ENCODE measurements around the gene PEX26.
"Not testable (repeated sequence)": the region's sequence is repeated elsewhere in the genome, so short reads cannot be mapped to it uniquely, and the experiment has no call there.

The PEX26 gene

DNA sequence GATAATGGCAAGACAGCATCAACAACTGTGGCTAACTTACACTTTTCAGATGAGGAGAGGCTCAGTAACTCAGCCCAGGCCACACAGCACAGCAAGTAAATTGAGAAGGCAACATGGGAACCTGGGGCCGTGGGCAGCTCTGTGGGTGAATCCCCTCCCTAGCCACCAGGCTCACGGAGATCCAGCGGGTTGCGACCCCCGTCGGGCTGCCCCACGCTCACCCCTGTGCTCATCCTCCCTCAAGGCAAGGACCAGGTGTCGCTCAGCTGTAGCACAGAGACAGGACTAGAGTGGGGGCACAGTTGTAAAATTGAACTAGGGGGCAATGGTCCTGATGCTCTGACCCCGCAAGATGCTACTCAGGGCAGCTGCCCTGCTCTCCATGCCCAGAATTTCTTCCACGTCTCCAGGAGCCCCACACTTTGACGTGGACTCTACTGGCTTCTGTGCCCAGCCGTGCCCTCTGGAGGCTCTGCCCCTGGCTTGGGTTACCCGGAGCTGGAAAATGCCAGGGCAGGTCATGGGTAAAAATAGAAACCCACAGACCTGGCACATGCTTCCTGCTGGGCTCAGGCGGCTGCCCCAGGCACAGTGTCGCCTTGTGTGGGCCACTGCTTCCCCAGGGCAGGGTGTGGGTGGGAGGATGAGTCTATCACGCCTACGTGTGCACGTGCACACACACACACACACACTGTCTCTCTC, 41.8 kb downstream of the PEX26 start:
- FAIRE-seq (no peak), DNase-seq (ENCODE audit: insufficient read length, low spot score) (no peak)
- TF ChIP-seq POLR2A (IDR thresholded peaks at IDR 0.05; ENCODE audit: low read depth, low read length) = no peak

DNA sequence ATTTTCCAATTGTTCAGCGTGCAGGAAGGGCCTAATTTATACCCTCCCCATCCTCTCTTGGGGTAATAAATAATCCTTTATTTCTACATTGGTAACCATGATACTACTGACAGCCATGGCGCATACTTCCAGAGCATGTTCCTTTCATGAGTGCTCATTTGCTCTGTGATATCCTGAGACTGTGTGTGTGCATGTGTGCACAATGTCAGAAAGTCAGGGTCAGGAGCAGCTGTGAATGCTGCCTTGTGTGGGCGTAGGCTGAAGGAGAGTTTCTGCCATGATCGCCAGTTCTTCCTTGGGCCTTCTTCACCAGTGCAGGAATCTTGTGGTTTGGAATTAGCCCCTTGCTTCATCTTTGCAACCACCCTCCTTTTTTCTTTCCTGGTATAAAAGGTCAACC, 43.1 kb downstream of the PEX26 start:
- TF ChIP-seq POLR2A (IDR thresholded peaks at IDR 0.05; ENCODE audit: low read depth, low read length) = no peak
- DNase-seq (ENCODE audit: insufficient read length, low spot score) (no peak), FAIRE-seq (no peak)

DNA sequence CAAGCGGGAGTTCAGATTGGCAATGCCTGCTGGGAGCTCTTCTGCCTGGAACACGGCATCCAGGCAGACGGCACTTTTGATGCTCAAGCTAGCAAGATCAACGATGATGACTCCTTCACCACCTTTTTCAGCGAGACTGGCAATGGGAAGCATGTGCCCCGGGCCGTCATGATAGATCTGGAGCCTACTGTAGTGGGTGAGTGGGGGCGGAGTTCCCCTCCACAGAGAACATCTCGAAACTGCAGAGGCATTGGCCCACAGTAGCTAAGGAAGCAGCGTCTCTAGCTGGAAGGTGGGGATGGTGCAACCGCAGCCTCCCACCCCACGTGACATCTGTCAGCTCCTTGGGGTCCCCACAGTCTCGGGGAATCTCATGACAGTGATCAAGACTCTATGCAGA, 43.7 kb downstream of the PEX26 start:
- FAIRE-seq = no peak
- no peak for TF ChIP-seq POLR2A (IDR thresholded peaks at IDR 0.05; ENCODE audit: low read depth, low read length)
- no peak for DNase-seq (ENCODE audit: insufficient read length, low spot score)

DNA sequence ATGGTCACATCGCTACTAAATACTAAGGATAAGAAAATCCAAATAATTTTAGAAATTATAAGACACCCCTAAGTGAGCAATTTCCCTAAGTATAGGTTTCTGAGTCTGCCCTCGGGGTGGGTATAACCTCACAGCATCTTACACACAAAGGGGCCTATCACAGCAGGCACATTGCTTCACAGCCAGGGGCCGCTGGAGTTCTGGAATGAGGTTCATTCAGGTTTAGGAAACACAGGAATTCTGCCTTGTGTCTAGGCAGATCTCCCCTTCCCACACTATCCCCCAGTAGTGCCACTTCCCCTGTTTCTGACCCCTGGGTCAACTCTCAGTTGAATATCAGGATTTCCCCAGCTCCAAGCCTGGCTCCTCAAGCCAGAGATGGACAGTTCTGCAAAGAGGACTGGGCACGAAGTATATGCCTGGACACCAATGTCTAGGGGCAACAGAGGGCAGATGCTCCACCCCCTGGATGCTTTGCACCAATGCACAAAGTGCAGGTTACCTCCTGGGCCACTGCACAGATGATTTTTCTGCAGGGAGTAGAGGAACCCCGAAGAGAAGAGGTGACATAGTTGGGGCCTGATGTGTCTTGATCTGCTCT, 44.3 kb downstream of the PEX26 start:
- FAIRE-seq (no peak), DNase-seq (ENCODE audit: insufficient read length, low spot score) (no peak)
- no peak for TF ChIP-seq POLR2A (IDR thresholded peaks at IDR 0.05; ENCODE audit: low read depth, low read length)

DNA sequence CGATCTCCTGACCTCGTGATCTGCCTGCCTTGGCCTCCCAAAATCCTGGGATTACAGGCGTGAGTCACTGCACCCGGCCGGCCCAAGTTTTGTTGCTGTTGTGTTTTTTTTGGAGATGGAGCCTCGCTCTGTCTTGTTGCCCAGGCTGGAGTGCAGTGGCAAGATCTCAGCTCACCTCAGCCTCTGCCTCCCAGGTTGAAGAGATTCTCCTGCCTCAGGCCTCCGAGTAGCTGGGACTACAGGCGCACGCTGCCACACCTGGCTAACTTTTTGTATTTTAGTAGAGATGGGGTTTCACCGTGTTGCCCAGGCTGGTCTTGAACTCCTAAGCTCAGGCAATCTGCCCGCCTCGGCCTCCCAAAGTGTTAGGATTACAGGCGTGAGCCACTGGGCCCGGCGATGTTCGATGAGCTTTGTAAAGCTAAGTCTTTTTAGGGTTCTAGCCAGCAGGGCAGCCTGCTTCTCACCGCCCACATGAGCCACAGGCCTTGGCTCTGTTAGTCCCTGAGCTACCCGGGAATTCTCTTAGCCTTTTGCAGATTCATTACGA, 45.8 kb downstream of the PEX26 start:
- not testable (repeated sequence) for DNase-seq (ENCODE audit: insufficient read length, low spot score); FAIRE-seq

DNA sequence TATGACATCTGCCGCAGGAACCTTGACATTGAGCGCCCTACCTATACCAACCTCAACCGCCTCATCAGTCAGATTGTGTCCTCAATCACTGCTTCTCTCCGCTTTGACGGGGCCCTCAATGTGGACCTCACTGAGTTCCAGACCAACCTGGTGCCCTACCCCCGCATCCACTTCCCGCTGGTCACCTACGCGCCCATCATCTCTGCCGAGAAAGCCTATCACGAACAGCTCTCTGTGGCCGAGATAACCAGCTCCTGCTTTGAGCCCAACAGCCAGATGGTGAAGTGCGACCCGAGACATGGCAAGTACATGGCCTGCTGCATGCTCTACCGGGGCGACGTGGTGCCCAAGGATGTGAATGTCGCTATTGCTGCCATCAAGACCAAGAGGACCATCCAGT, 48.8 kb downstream of the PEX26 start:
- no peak for TF ChIP-seq POLR2A (IDR thresholded peaks at IDR 0.05; ENCODE audit: low read depth, low read length)
- DNase-seq (ENCODE audit: insufficient read length, low spot score) = no peak
- no peak for FAIRE-seq

DNA sequence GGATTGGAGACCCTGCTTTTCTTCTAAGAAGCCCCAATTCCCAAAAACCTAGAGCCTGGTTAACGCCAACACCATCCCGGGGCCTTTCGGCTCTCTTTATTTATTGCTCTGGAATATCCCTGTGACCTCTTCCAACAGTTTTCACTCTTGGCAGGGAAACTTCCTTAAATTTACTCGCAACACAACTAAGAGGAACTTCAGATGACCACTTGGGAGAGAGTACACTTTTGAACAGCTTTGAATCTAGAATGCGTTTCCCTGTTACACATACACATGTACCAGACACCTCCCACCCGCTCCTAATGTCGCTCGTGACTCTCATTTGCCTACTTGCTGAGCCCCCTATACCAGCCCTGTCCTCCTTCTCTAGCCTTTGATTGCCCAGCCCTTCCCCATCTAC, 52.2 kb downstream of the PEX26 start:
- FAIRE-seq (no peak), DNase-seq (ENCODE audit: insufficient read length, low spot score) (no peak)
- no peak for TF ChIP-seq POLR2A (IDR thresholded peaks at IDR 0.05; ENCODE audit: low read depth, low read length)

DNA sequence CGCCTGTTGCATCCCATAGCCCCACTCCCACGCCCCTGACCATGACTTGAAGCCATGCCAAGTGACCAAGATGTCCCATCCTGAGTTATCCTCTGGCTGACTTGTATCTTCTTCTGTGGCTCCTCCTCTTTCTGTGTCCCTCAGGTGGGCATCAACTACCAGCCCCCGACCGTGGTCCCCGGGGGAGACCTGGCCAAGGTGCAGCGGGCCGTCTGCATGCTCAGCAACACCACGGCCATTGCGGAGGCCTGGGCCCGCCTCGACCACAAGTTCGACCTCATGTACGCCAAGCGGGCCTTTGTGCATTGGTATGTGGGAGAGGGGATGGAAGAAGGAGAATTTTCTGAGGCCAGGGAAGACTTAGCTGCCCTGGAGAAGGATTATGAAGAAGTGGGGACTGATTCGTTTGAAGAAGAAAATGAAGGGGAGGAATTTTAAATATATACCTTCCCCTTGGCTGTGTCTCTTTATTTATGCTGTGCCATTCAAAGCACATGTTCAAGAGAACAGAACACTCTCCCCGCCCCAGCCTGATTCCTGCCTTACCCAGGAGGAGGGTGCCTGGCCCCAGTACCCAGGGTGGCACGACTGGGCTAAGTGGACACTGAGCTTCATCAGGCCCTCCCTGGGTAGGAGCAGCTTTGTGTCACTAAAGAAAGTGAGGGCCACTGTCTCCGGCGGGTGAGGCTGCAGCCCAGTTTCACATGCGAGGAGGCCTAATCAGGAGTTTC, 53.1 kb downstream of the PEX26 start:
- DNase-seq (ENCODE audit: insufficient read length, low spot score) (no peak), FAIRE-seq (no peak)
- TF ChIP-seq POLR2A (IDR thresholded peaks at IDR 0.05; ENCODE audit: low read depth, low read length) = no peak

DNA sequence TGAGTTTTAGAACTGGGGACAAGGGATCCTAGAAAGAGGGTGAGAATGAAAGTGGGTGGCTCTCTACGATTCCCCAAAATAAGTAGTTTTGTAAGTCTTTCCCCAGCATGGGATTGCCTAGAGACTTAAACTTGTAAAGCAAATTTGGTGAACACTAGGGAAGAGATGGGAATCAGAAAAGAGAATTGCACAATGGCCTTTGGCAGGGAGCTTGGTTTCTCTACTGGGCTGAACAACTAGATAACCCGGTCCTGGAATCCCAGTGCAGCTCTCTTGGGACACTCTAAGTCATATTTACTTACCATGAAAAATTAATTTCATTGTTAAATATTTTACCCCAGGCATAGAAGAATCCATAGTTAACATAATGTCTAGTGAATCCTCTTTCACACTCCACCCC, 55.7 kb downstream of the PEX26 start:
- FAIRE-seq (no peak), DNase-seq (ENCODE audit: insufficient read length, low spot score) (no peak)
- TF ChIP-seq POLR2A (IDR thresholded peaks at IDR 0.05; ENCODE audit: low read depth, low read length) = no peak

DNA sequence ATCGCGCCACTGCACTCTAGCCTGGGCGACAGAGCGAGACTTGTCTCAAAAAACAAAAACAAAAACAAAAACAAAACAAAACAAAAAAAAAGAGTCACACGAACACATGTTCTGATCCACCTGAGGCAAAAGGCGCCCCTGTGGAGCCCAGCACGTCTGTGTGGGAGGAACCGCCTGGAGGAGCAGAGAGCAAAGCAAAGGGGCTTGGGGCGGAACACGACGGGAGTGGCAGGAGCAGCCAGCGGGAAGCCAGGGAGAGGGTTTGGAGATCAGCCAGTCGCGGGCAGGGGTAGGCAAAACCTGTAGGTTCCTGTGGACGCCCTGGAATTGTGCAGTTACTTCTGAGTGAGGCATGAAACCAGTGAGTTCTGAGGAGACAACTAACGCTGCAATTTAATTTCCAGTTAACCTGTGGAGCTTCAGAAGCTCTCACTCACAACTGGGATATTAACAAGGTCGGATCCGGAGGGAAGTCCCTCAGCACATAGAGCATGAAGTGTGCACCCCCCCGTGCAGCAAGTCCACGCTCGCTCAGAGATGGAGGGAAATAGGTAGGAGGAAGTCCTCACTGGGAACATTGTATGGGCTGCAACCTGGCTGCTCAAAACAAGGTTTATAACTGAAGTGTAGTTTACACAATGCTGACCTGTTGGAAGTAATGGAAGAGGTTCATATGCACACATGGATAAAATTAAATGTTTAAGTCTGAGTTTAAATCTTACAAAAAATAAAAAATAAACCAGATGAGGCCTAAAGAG, 59.0 kb downstream of the PEX26 start:
- FAIRE-seq (no peak), DNase-seq (ENCODE audit: insufficient read length, low spot score) (no peak)
- TF ChIP-seq POLR2A (IDR thresholded peaks at IDR 0.05; ENCODE audit: low read depth, low read length) = no peak

DNA sequence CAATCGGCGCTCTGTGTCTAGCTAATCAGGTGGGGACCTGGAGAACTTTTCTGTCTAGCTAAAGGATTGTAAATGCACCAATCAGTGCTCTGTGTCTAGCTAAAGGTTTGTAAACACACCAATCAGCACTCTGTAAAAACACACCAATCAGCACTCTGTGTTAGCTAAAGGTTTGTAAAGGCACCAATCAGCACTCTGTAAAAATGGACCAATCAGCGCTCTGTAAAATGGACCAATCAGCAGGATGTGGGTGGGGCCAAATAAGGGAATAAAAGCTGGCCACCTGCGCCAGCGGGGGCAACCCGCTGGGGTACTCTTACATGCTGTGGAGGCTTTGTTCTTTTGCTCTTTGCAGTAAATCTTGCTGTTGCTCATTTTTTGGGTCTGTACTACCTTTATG, 63.2 kb downstream of the PEX26 start:
- not testable (repeated sequence) for FAIRE-seq; DNase-seq (ENCODE audit: insufficient read length, low spot score)

DNA sequence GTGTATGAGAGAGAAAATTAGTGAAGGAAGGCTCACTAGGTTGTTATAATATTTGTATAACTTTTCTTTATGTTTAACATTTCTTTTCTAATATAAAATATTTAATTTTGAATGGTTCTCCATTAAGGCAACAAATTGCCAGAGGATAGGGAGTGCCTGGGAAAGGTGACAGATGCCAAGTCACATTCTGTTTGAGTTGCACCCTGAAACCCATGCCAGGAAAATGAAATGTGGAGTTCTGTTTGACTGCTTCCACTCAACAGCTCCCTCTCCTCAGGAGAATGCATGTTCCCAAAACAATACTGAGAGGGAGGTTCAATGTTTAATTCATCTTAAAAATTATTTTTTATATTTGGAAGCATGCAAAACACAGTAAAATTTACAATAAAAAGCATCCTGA, 66.3 kb downstream of the PEX26 start:
- FAIRE-seq (no peak), DNase-seq (ENCODE audit: insufficient read length, low spot score) (no peak)
- TF ChIP-seq POLR2A (IDR thresholded peaks at IDR 0.05; ENCODE audit: low read depth, low read length) = no peak

DNA sequence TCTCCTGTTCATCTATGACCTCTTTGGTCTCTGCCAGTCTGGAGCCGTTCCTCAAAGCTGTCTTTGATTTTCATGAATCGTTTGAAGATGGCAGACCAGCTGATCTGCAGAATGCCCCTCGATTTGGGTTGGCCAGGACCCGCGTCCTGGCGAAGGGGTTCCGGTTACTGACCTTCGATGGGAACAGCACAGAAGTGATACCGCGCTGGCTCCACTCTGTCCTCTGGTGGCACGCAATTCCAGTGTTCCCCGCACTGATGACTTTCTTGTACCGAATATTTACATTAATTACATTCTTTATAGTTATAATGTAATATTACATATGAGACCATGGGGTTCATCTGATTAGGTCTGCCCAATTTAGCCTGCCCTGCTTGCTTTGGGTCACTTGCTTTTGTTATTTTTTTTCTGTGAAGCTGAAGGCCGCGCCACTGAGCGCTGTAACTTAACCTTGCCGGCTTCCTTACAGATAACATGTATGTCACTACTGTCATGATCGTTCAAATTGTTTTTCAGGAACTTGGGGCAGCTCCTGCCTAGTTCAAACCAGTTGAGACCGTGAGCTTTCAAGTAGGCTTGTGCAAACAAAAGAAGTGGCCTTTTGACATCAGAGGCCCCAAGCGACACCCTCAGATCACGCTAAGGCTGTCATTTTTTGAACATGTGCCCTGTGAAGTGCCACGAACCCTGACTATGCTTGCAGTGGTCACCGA, 68.0 kb downstream of the PEX26 start:
- DNase-seq (ENCODE audit: insufficient read length, low spot score) = no peak
- no peak for FAIRE-seq
- TF ChIP-seq POLR2A (IDR thresholded peaks at IDR 0.05; ENCODE audit: low read depth, low read length) = no peak

DNA sequence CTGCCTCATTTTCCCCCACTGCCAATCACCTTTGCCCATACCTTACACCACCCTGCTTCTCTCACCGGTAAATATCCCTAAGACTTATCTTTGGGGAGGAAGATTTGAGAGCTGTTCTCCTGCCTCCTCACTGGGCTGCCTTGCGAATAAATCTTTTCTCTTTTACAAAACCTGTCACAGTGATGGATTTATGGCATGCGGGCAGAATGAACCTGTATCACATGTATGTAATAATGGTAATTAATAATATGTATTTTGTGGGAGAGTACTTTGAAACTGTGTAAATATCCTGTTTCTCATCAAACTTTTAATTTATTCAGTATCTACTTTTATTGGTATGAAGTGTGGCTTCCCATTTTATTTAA, 68.6 kb downstream of the PEX26 start:
- DNase-seq (ENCODE audit: insufficient read length, low spot score) (no peak), FAIRE-seq (no peak)
- no peak for TF ChIP-seq POLR2A (IDR thresholded peaks at IDR 0.05; ENCODE audit: low read depth, low read length)
